Measurements from ENCODE around the gene ZNF426.
"Not testable (repeated sequence)": the region's sequence is repeated elsewhere in the genome, so short reads cannot be mapped to it uniquely, and the experiment has no call there.

- not testable (repeated sequence) for TF ChIP-seq POLR2A (IDR thresholded peaks at IDR 0.05)
- TF ChIP-seq, protein P1, sequence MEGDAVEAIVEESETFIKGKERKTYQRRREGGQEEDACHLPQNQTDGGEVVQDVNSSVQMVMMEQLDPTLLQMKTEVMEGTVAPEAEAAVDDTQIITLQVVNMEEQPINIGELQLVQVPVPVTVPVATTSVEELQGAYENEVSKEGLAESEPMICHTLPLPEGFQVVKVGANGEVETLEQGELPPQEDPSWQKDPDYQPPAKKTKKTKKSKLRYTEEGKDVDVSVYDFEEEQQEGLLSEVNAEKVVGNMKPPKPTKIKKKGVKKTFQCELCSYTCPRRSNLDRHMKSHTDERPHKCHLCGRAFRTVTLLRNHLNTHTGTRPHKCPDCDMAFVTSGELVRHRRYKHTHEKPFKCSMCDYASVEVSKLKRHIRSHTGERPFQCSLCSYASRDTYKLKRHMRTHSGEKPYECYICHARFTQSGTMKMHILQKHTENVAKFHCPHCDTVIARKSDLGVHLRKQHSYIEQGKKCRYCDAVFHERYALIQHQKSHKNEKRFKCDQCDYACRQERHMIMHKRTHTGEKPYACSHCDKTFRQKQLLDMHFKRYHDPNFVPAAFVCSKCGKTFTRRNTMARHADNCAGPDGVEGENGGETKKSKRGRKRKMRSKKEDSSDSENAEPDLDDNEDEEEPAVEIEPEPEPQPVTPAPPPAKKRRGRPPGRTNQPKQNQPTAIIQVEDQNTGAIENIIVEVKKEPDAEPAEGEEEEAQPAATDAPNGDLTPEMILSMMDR (IDR thresholded peaks at IDR 0.05 in 8 of 11, conservative IDR thresholded peaks at IDR 0.05 in 3 of 11): not testable (repeated sequence)
These were observed 43.8 kb upstream of the ZNF426 start for GRCh38 chr19:9582081-9582725.
